HEK293 (cell line): ENCODE results near the gene ZNF605.
"Not testable (repeated sequence)": the region's sequence is repeated elsewhere in the genome, so short reads cannot be mapped to it uniquely, and the experiment has no call there.

ENCODE experiments used
- CTCF ChIA-PET: fragments of 350-600 bp; formaldehyde crosslinking; extraction: SDS; loops from one replicate; lab custom pipeline; 2021; ENCODE audit warnings: antibody characterized with exemption; lab: Yijun Ruan, JAX
- POLR2A ChIA-PET: fragments of 300-600 bp; formaldehyde crosslinking; extraction: SDS; loops from one replicate; lab custom pipeline; 2020; ENCODE audit warnings: antibody characterized with exemption, inconsistent platforms; lab: Yijun Ruan, JAX
- H3K27ac ChIP-seq: fragments of 200-500 bp; sonication (Bioruptor generic); 2 replicates; pipeline ENCODE4 v1.5.1; 2014; ENCODE audit warnings: low read depth, low read length, control low read depth, inconsistent platforms; ENCODE audit errors: extremely low read depth
- H3K36me3 ChIP-seq, 2 experiments: fragments of 200-500 bp in 1 of 2; sonication (Bioruptor generic) in 1 of 2; 1 replicate in 1 of 2; 2 replicates in 1 of 2; pipeline ENCODE4 v1.5.1; 2014 to 2017; ENCODE audit warnings: inconsistent platforms in 2 of 2, low read length in 2 of 2; ENCODE audit not compliant: control insufficient read depth in 2 of 2, insufficient read depth in 1 of 2
- H3K4me1 ChIP-seq: fragments of 200-500 bp; sonication (Bioruptor generic); 2 replicates; pipeline ENCODE4 v1.5.1; 2014; ENCODE audit warnings: mild to moderate bottlenecking, low read length, inconsistent platforms; ENCODE audit not compliant: control insufficient read depth, insufficient read depth
- H3K4me3 ChIP-seq: 2 replicates; pipeline ENCODE4 v1.5.1; 2011; ENCODE audit warnings: low read depth, mild to moderate bottlenecking, control low read depth, low read length, moderate library complexity
- H3K9me3 ChIP-seq: fragments of 200-500 bp; sonication (Bioruptor generic); 2 replicates; pipeline ENCODE4 v1.5.1; 2014; ENCODE audit warnings: low read depth, low read length, inconsistent platforms; ENCODE audit not compliant: control insufficient read depth, insufficient read depth
- HOXA7 ChIP-seq: sonication (generic); formaldehyde crosslinking; IDR thresholded peaks from 2 replicates; pipeline ENCODE4 v1.8.1; 2022; ENCODE audit warnings: missing genetic modification reagents, borderline replicate concordance
- KLF17 ChIP-seq: fragments of 450-650 bp; formaldehyde crosslinking; IDR thresholded peaks from 2 replicates; pipeline ENCODE4 v1.5.1; 2016; ENCODE audit warnings: missing biosample characterization, missing genetic modification characterization
- MZF1 ChIP-seq: fragments of 450-650 bp; formaldehyde crosslinking; IDR thresholded peaks from 2 replicates; pipeline ENCODE4 v1.5.1; 2017; ENCODE audit warnings: missing biosample characterization, missing genetic modification characterization, borderline replicate concordance
- PRDM1 ChIP-seq: fragments of 450-650 bp; formaldehyde crosslinking; IDR thresholded peaks from 2 replicates; pipeline ENCODE4; 2016; ENCODE audit warnings: missing biosample characterization, missing genetic modification characterization
- ZNF114 ChIP-seq: fragments of 450-650 bp; formaldehyde crosslinking; IDR thresholded peaks from 2 replicates; pipeline ENCODE4 v1.5.0; 2017; ENCODE audit warnings: missing biosample characterization, missing genetic modification characterization
- ZNF148 ChIP-seq: fragments of 450-650 bp; formaldehyde crosslinking; IDR thresholded peaks from 2 replicates; pipeline ENCODE4 v1.5.0; 2017; ENCODE audit warnings: missing biosample characterization, missing genetic modification characterization, borderline replicate concordance
- ZNF174 ChIP-seq: fragments of 450-650 bp; formaldehyde crosslinking; IDR thresholded peaks from 2 replicates; pipeline ENCODE4 v1.5.0; 2017; ENCODE audit warnings: missing biosample characterization, mild to moderate bottlenecking, missing genetic modification characterization
- ZNF211 ChIP-seq: fragments of 450-650 bp; formaldehyde crosslinking; IDR thresholded peaks from 2 replicates; pipeline ENCODE4 v1.5.1; 2016; ENCODE audit warnings: low read depth, missing biosample characterization, missing genetic modification characterization
- ZNF510 ChIP-seq: fragments of 450-650 bp; formaldehyde crosslinking; IDR thresholded peaks from 2 replicates; pipeline ENCODE4 v1.5.1; 2018; ENCODE audit warnings: mild to moderate bottlenecking, missing genetic modification characterization, missing biosample characterization; ENCODE audit not compliant: insufficient replicate concordance
- ZNF521 ChIP-seq: fragments of 450-650 bp; formaldehyde crosslinking; IDR thresholded peaks from 2 replicates; pipeline ENCODE4 v1.5.1; 2017; ENCODE audit warnings: missing biosample characterization, mild to moderate bottlenecking, missing genetic modification characterization
- ZNF530 ChIP-seq: fragments of 450-650 bp; formaldehyde crosslinking; IDR thresholded peaks from 2 replicates; pipeline ENCODE4 v1.5.1; 2016; ENCODE audit warnings: low read depth, missing biosample characterization, missing genetic modification characterization
- ZNF600 ChIP-seq: fragments of 450-650 bp; formaldehyde crosslinking; IDR thresholded peaks from 2 replicates; pipeline ENCODE4 v1.5.1; 2016; ENCODE audit warnings: missing biosample characterization, missing genetic modification characterization
- ZNF629 ChIP-seq: fragments of 450-650 bp; formaldehyde crosslinking; IDR thresholded peaks from 2 replicates; pipeline ENCODE4 v1.5.1; 2017; ENCODE audit warnings: missing biosample characterization, missing genetic modification characterization
- ZNF654 ChIP-seq: fragments of 450-650 bp; formaldehyde crosslinking; IDR thresholded peaks from 2 replicates; pipeline ENCODE4 v1.5.1; 2016; ENCODE audit warnings: low read depth, missing biosample characterization, missing genetic modification characterization
- ZNF692 ChIP-seq: fragments of 450-650 bp; formaldehyde crosslinking; IDR thresholded peaks from 2 replicates; pipeline ENCODE4 v1.5.1; 2016; ENCODE audit warnings: missing biosample characterization, missing genetic modification characterization
- ZNF747 ChIP-seq: fragments of 450-650 bp; formaldehyde crosslinking; IDR thresholded peaks from 2 replicates; pipeline ENCODE4 v1.5.1; 2016; ENCODE audit warnings: missing biosample characterization, missing genetic modification characterization
- TF ChIP-seq, protein P1 (sequence below): fragments of 450-650 bp; IDR thresholded peaks from 2 replicates; pipeline ENCODE4 v1.5.1; 2018; ENCODE audit warnings: missing biosample characterization, mild to moderate bottlenecking, missing genetic modification characterization
- TF ChIP-seq, protein P2 (sequence below): fragments of 450-650 bp; formaldehyde crosslinking; IDR thresholded peaks from 2 replicates; pipeline ENCODE4 v1.5.1; 2016; ENCODE audit warnings: missing biosample characterization, missing genetic modification characterization

ZNF605 gene

GRCh38 chr12:132986001-132986884, 30.1 kb upstream of the ZNF605 start, which contains the start of gene ZNF26 (continued):
- TF ChIP-seq ZNF148 = no peak
- no peak; the same call in 1 of the 2 replicates for TF ChIP-seq ZNF600 (tag by site-specific recombination)
- TF ChIP-seq ZNF629 = peak; percentile 94
- TF ChIP-seq ZNF114 (tag by site-specific recombination) = no peak
- TF ChIP-seq, protein P1, sequence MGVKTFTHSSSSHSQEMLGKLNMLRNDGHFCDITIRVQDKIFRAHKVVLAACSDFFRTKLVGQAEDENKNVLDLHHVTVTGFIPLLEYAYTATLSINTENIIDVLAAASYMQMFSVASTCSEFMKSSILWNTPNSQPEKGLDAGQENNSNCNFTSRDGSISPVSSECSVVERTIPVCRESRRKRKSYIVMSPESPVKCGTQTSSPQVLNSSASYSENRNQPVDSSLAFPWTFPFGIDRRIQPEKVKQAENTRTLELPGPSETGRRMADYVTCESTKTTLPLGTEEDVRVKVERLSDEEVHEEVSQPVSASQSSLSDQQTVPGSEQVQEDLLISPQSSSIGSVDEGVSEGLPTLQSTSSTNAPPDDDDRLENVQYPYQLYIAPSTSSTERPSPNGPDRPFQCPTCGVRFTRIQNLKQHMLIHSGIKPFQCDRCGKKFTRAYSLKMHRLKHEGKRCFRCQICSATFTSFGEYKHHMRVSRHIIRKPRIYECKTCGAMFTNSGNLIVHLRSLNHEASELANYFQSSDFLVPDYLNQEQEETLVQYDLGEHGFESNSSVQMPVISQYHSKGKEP = no peak
- TF ChIP-seq ZNF747 (tag by site-specific recombination) = no peak
- TF ChIP-seq ZNF510 (tag by site-specific recombination) = no peak
- no peak for TF ChIP-seq ZNF174

DNA sequence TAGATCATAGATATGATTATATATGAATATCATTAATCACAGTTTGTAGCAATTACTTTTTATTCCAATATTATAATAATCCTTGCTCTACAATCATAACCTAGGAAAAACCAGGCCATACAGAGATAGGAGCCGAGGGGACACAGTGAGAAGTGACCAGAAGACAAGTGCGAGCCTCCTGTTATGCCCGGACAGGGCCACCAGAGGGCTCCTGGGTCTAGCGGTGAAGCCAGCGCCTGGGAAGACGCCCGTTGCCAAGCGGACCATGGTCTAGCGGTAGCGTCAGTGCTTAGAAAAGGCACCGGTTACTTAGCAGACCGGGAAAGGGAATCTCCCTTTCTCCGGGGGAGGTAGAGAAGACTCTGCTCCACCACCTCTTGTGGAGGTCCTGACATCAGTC, 20.8 kb upstream of the ZNF605 start:
- H3K9me3 ChIP-seq, H3K4me1 ChIP-seq, H3K4me3 ChIP-seq, CTCF ChIA-PET, H3K27ac ChIP-seq, POLR2A ChIA-PET, H3K36me3 ChIP-seq: not testable (repeated sequence)
- TF ChIP-seq ZNF654 (tag by site-specific recombination) = peak; percentile 41

GRCh38 chr12:132972374-132972773, 16.3 kb upstream of the ZNF605 start:
- Histone ChIP-seq H3K36me3 (no peaks in the 10 kb centered on the region), H3K9me3 (no peaks in the 10 kb centered on the region; the same call in 1 of the 2 replicates), H3K4me3 (no peak overlapping the region), H3K27ac (no peak overlapping the region), H3K4me1 (no peaks in the 10 kb centered on the region)
- TF ChIP-seq, protein P2, sequence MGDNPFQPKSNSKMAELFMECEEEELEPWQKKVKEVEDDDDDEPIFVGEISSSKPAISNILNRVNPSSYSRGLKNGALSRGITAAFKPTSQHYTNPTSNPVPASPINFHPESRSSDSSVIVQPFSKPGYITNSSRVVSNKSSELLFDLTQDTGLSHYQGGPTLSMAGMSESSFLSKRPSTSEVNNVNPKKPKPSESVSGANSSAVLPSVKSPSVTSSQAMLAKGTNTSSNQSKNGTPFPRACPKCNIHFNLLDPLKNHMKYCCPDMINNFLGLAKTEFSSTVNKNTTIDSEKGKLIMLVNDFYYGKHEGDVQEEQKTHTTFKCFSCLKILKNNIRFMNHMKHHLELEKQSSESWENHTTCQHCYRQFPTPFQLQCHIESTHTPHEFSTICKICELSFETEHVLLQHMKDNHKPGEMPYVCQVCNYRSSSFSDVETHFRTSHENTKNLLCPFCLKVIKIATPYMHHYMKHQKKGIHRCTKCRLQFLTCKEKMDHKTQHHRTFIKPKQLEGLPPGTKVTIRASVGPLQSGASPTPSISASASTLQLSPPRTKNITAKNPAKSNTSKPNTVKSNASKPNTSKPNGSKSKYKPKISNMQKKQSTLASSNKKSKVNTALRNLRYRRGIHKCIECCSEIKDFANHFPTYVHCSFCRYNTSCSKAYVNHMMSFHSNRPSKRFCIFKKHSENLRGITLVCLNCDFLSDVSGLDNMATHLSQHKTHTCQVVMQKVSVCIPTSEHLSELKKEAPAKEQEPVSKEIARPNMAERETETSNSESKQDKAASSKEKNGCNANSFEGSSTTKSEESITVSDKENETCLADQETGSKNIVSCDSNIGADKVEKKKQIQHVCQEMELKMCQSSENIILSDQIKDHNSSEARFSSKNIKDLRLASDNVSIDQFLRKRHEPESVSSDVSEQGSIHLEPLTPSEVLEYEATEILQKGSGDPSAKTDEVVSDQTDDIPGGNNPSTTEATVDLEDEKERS = no peak
- TF ChIP-seq PRDM1 (tag by site-specific recombination) = peak; percentile 57
- CTCF ChIA-PET = no interaction called here
- POLR2A ChIA-PET = no interaction called here

GRCh38 chr12:132967736-132968135, 11.6 kb upstream of the ZNF605 start:
- TF ChIP-seq MZF1 (tag by site-specific recombination) (no peak), ZNF692 (tag by site-specific recombination) (no peak), KLF17 (tag by site-specific recombination) (no peak), ZNF530 (tag by site-specific recombination) (no peak), HOXA7 (CRISPR knock-in tag) (no peak), ZNF114 (tag by site-specific recombination) (no peak), ZNF521 (tag by site-specific recombination) (no peak), ZNF211 (no peak)
- Histone ChIP-seq H3K27ac (no peak overlapping the region), H3K4me1 (no peaks in the 10 kb centered on the region), H3K9me3 (no peaks in the 10 kb centered on the region; the same call in 1 of the 2 replicates), H3K36me3 (no peaks in the 10 kb centered on the region; a peak in 1 of 3 replicates), H3K4me3 (no peak overlapping the region)
- POLR2A ChIA-PET = no interaction called here
- CTCF ChIA-PET = no interaction called here
